Esophagus squamous epithelium (tissue), 5 donors: ENCODE measurements around the gene AP5S1. TPM values are rescaled to one million over a fixed set of nuclear protein-coding genes. Genes with fewer than 3 reads are reported as not detected.

Experiments used
- DNase-seq: peaks from one replicate; lab custom pipeline; 2025; lab: John Stamatoyannopoulos, UW
- H3K27ac ChIP-seq, 4 donors: fragments of 200-600 bp; sonication (generic); one replicate each; pipeline ENCODE4 v1.5.1; 2016 to 2019; ENCODE audit warnings: mild to moderate bottlenecking in 1 of 4
- H3K27me3 ChIP-seq, 4 donors: fragments of 200-600 bp; sonication (generic); 1 replicate in 3 of 4; 2 replicates in 1 of 4; pipeline versions ENCODE4 v1.5.1 to v1.6.0; 2017 to 2021; ENCODE audit warnings: antibody characterized with exemption in 1 of 4
- H3K36me3 ChIP-seq, 3 donors: fragments of 200-600 bp; sonication (generic); one replicate each; pipeline ENCODE4 v1.5.1; 2016 to 2019
- H3K4me1 ChIP-seq, 3 donors: fragments of 200-600 bp; sonication (generic); one replicate each; pipeline ENCODE4 v1.5.1; 2017 to 2019
- H3K4me3 ChIP-seq, 4 donors: fragments of 200-600 bp; sonication (generic); 1 replicate in 3 of 4; 2 replicates in 1 of 4; pipeline ENCODE4 v1.5.1; 2016 to 2019; ENCODE audit warnings: mild to moderate bottlenecking in 2 of 4, moderate library complexity in 1 of 4
- H3K9me3 ChIP-seq, 3 donors: fragments of 200-600 bp; sonication (generic); one replicate each; pipeline ENCODE4 v1.5.1; 2016 to 2019
- POLR2A ChIP-seq, 4 donors: fragments of 450-650 bp; IDR thresholded peaks; one replicate each; pipeline ENCODE4 v1.6.1; 2017; ENCODE audit warnings: antibody characterized with exemption in 4 of 4, mild to moderate bottlenecking in 4 of 4, moderate library complexity in 3 of 4
- WGBS, 2 donors: methylation state at CpG; one replicate each; pipeline ENCODE4 v1.1.5; 2018; 5-methylcytosine and 5-hydroxymethylcytosine counted together
- intact Hi-C: fragments of 100-400 bp; cut with DNase I; formaldehyde crosslinking; loops from one replicate; pipeline ENCODE4 v1.15.0; 2022
- total RNA-seq, 4 donors: library from RNA; depleted of rRNA; stranded (reverse); fragments of >200 nt; gene quantifications; one replicate each; pipeline ENCODE4 v1.1.0, GENCODE V29; 2016
- TF ChIP-seq, protein P1 (sequence below), 6 experiments: fragments of 450-650 bp in 4 of 6; fragments of 200-600 bp in 2 of 6; sonication (generic) in 2 of 6; IDR thresholded peaks; one replicate each; pipeline ENCODE4 v1.5.1; 2016 to 2019; ENCODE audit warnings: antibody characterized with exemption in 6 of 6, mild to moderate bottlenecking in 4 of 6, moderate library complexity in 4 of 6
- donor health status: DM: yes; HTN: yes; CAD: no.

Gene AP5S1
- total RNA-seq, 4 donors from 2014 or later = 5.8 to 12.8 (median 10.4) TPM

DNA sequence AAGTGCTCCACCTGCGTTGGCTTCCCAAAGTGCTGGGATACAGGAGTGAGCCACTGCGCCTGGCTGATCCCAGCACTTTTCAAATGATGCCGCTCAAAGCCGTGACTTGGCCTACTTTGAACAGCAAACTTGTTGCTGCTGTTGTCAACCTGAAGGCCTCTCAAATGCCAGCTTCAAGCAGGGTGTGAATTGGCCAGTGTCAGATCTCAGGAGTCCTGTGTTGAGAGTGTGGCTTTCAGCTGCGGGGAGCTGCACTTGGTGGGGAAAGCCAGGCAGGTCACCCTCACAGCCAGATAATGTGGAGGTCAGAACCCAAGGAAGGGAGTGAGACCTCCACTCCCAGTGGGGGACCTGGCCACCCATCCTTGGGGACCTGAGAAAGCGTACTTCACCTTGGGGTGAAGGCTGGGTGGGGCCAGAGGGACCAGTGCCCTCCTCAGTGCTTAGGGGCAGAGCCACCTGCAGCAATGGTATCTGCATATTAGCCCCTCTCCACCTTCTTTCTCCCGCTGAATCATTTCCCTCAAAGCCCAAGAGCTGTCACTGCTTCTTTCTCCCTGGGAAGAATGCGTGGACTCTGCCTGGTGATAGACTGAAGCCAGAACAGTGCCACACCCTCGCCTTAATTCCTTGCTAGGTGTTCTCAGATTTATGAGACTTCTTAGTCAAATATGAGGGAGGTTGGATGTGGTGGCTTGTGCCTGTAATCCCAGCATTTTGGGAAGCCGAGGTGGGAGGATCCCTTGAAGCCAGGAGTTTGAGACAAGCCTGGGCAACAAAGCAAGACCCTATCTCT, 49.7 kb downstream of the AP5S1 start:
- Histone ChIP-seq H3K27me3 (no peaks in the 10 kb centered on the region), H3K9me3 (no peaks in the 10 kb centered on the region), H3K36me3 (peaks cover 12 to 94% (median 14%) of the 10 kb centered on the region in 3 donors), H3K4me1 (peaks cover 0 to 5% (median 0%) of the 10 kb centered on the region in 3 donors), H3K4me3 (no peak overlapping the region), H3K27ac (no peak overlapping the region)
- TF ChIP-seq POLR2A (IDR thresholded peaks at IDR 0.05) = no peak
- TF ChIP-seq, protein P1, sequence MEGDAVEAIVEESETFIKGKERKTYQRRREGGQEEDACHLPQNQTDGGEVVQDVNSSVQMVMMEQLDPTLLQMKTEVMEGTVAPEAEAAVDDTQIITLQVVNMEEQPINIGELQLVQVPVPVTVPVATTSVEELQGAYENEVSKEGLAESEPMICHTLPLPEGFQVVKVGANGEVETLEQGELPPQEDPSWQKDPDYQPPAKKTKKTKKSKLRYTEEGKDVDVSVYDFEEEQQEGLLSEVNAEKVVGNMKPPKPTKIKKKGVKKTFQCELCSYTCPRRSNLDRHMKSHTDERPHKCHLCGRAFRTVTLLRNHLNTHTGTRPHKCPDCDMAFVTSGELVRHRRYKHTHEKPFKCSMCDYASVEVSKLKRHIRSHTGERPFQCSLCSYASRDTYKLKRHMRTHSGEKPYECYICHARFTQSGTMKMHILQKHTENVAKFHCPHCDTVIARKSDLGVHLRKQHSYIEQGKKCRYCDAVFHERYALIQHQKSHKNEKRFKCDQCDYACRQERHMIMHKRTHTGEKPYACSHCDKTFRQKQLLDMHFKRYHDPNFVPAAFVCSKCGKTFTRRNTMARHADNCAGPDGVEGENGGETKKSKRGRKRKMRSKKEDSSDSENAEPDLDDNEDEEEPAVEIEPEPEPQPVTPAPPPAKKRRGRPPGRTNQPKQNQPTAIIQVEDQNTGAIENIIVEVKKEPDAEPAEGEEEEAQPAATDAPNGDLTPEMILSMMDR (IDR thresholded peaks at IDR 0.05) = no peak
- intact Hi-C loops = no loop called here
- WGBS, 2 donors = 54 to 92% methylated on average over 3 to 6 of the region's 10 CpGs
- no peak for DNase-seq

- no peak overlapping the region for H3K4me3 ChIP-seq
- H3K27me3 ChIP-seq = no peaks in the 10 kb centered on the region
- TF ChIP-seq POLR2A (IDR thresholded peaks at IDR 0.05) = no peak
- TF ChIP-seq, protein P1 (IDR thresholded peaks at IDR 0.05) = no peak
- no peaks in the 10 kb centered on the region for H3K9me3 ChIP-seq
- no peak overlapping the region for H3K27ac ChIP-seq
- intact Hi-C loops = no loop called here
- no peak for DNase-seq
- H3K4me1 ChIP-seq = peaks cover 0 to 5% (median 0%) of the 10 kb centered on the region in 3 donors
- H3K36me3 ChIP-seq = peaks cover 0 to 85% (median 0%) of the 10 kb centered on the region in 3 donors
- 59 to 69% methylated on average over 1 to 3 of the region's 4 CpGs for WGBS, 2 donors
These were observed 51.4 kb downstream of the AP5S1 start for GRCh38 chr20:3871550-3872265.

DNA sequence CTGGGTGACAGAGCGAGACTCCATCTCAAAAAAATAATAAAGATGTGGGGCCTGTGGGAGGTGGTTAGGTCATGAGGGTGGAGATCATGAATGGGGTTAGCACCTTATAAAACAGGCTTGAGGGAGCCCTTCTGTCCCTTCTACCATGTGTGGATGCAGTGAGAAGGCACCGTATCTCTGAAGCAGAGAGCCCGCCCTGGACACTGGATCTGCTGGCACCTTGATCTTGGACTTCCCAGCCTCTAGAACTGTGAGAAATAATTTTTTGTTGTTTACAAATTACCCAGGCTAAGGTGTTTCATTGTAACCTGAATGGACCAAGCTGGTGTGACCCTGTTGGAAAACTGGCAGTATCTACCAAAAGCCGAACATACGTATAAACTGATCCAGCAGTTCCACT, 53.2 kb downstream of the AP5S1 start:
- H3K4me3 ChIP-seq = no peak overlapping the region

GRCh38 chr20:3874194-3874844, 54.0 kb downstream of the AP5S1 start:
- peaks cover 0 to 5% (median 0%) of the 10 kb centered on the region in 3 donors for H3K4me1 ChIP-seq
- H3K27me3 ChIP-seq = no peaks in the 10 kb centered on the region
- no peaks in the 10 kb centered on the region for H3K9me3 ChIP-seq
- intact Hi-C loops = no loop called here
- no peak for DNase-seq
- H3K27ac ChIP-seq = no peak overlapping the region
- no peak overlapping the region for H3K4me3 ChIP-seq
- WGBS, 2 donors = 69 to 73% methylated on average over 3 of the region's 3 CpGs
- TF ChIP-seq, protein P1 (IDR thresholded peaks at IDR 0.05) = no peak
- no peak for TF ChIP-seq POLR2A (IDR thresholded peaks at IDR 0.05)
- H3K36me3 ChIP-seq = peaks cover 0 to 60% (median 0%) of the 10 kb centered on the region in 3 donors

More for the DNA sequence above, 53.2 kb downstream of the AP5S1 start:
- no peak for DNase-seq
- Histone ChIP-seq H3K9me3 (no peaks in the 10 kb centered on the region), H3K4me1 (peaks cover 0 to 5% (median 0%) of the 10 kb centered on the region in 3 donors), H3K27me3 (no peaks in the 10 kb centered on the region), H3K36me3 (peaks cover 0 to 67% (median 0%) of the 10 kb centered on the region in 3 donors), H3K27ac (no peak overlapping the region)
- TF ChIP-seq, protein P1 (IDR thresholded peaks at IDR 0.05) = no peak
- TF ChIP-seq POLR2A (IDR thresholded peaks at IDR 0.05) = no peak
- 93 to 98% methylated on average over 5 of the region's 5 CpGs for WGBS, 2 donors
- intact Hi-C loops = no loop called here
